NCI-H2107 treated with DMSO at 0.1 percent for 48 hours (cell line): ENCODE measurements around the gene PNLIPRP2.

Experiments
- DNase-seq: peaks from one replicate; lab custom pipeline; 2025; ENCODE audit not compliant: unreplicated experiment; lab: John Stamatoyannopoulos, UW

The PNLIPRP2 gene

GRCh38 chr10:116679351-116679750 is 58.6 kb downstream of the PNLIPRP2 start:
- DNase-seq: no peak

GRCh38 chr10:116683166-116683565 is 62.4 kb downstream of the PNLIPRP2 start:
- no peak for DNase-seq

DNA sequence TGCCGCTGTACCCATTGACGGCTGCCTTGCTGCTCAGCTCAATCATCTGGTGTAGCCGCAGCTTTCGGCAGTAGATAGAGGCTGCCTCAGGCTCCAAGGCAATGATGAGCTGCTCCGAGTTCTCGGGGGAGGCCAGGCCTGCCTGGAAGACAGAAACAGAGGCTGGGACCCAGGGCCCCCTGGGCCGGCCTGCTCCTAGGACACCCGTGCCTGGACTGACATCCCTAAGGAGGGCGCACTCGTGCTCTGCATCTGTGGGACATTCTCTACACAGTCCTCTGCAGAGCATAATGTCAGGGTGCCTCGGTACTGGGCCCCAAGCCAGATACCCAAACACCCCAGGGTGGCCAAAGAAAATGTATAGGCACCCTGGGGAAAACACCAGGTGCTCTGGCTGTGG is 63.1 kb downstream of the PNLIPRP2 start:
- no peak for DNase-seq

DNA sequence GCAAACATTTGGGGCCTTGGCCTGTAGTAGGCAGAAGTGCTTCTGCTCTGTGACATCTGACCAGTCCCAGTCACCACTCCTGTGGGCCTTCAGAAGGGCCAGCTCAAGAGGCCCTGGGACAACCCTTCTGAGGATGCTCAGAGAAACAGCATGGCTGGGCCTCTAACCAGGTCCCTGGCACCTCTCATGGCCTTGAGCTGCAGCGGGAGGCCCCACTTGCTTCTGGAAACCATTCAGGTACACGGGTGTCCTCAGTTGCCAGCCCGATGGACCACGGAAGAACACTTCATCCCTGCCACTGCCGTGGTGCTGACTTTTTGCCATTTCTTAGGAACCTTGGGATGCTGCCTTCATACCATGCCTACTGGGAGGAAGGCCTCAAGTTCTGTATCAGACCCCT is 64.0 kb downstream of the PNLIPRP2 start:
- no peak for DNase-seq

- DNase-seq: no peak
Observed at GRCh38 chr10:116685807-116686206, 65.1 kb downstream of the PNLIPRP2 start.

GRCh38 chr10:116686632-116687031 is 65.9 kb downstream of the PNLIPRP2 start:
- DNase-seq: no peak

GRCh38 chr10:116687633-116688032 is 66.9 kb downstream of the PNLIPRP2 start:
- DNase-seq: no peak

DNA sequence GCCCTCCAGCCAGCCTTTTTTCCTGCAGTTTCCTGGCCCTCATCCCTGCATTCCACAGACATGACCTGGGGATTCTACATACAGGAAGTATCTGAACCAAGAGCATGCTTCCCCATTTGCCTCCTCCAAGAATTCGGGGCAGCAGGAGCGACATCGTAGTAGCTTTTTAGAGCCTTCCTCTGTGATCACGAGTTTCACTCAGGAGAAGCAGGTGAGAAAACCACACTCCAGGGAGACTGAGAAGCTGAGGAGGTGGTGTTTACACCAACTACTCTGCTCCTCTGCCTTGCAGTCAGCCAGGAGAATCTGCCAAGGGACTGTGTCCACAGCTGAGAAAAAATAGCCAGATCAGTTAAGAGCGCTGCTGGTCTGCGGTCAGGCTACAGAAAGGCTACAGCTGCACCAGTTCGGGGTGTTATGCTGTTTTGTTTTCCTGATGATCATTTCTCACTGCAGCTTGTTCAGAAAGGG is 67.5 kb downstream of the PNLIPRP2 start:
- DNase-seq: no peak

- DNase-seq: no peak
Observed at GRCh38 chr10:116688741-116689495, 68.2 kb downstream of the PNLIPRP2 start.

GRCh38 chr10:116689744-116690143 is 69.0 kb downstream of the PNLIPRP2 start:
- no peak for DNase-seq

DNA sequence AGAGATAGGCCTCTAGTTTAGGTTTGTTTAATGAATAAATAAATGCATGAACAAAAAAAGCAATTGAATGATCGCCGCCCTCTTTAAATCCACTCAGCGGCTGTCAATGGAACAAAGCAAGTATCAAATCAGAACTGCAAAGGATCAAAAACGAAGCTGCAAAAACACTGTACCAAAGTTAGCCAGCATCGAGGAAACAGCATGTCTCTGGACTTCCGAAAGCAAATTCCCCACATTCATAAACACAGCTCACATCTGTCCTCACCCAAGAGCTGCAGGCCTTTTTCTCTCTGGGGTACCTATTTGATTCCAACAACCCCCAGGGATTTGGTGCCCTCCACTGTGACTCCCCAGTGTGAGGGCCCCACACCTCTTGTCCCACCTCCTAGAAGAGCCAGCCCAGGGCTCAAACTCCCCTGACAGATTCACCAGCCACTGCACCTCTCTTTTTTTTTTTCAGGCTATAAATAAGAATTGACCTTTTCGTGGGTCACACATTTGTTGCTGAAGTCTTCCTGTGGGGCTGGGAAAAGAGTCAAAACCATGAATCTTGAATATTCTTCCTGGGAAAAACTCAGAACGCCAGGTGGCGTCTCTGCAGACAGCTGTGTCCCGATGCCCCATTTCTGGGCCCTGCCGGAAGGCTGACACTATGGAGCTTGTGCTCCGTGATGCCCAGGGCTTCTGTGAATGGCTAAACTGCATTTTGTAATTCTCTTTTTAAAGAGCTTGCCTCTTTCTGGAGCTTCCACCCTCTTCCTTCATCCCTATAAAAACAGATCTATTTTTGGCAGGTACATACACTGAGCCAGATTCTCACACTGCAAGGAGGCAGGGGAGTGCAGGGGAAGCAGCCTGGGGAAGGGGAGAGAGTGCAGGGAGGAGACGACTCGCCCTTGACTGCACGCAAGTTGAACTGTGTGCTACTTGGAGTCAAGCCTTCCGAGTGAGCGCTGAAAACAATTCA is 69.9 kb downstream of the PNLIPRP2 start:
- no peak for DNase-seq

- no peak for DNase-seq
Observed at GRCh38 chr10:116691635-116692034, 70.9 kb downstream of the PNLIPRP2 start.

- DNase-seq: no peak
Observed at GRCh38 chr10:116692225-116692624, 71.5 kb downstream of the PNLIPRP2 start.

DNA sequence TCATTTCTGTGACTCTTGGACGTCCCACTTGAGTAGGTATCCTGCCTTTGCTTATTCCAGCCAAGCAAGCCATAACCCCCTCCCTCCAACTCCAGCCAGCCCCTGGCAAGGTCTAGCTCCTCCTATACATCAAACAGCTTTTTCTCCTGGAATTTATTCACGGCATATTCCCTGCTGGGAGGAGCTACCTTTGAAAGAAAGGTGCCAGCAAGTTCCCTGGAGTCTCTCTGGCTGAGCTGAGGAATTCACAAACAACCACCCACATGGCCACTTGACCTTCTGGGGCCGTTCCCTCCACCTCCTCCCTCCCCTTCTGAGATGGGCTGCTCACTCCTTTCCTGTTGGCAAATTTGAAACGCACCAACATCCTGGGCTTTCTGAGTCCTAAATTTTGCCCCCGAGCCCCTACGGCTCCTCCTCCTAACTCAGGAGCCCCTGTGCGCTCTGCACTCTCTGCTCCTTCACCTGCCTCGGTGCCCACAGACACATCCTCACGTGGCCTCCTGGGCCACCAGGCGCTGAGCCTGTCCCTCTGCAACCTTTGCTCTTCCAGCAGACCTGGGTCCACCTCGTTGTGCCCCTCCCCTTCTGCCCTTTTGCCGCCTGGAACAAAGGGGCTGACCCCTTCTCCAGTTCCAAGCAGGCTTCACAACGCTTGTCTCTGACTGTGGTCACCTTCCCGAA is 73.6 kb downstream of the PNLIPRP2 start:
- DNase-seq: no peak
